HepG2 (cell line): ENCODE measurements around the gene NGEF. TPM values are rescaled to one million over a fixed set of nuclear protein-coding genes. Genes with fewer than 3 reads are reported as not detected.
A peak's percentile ranks its signal among the peaks of the same experiment; 100 is the strongest.

Source experiments
- HMGXB4 ChIP-seq, 2 experiments: sonication (generic) in 1 of 2; formaldehyde crosslinking in 1 of 2; IDR thresholded peaks; 2 replicates each; pipeline versions ENCODE4 v1.4.0 to v1.6.1; 2018 to 2020; ENCODE audit warnings: missing genetic modification reagents in 2 of 2, borderline replicate concordance in 1 of 2, low read depth in 1 of 2, mild to moderate bottlenecking in 1 of 2, missing biosample characterization in 1 of 2
- HNF4A ChIP-seq: sonication (generic); formaldehyde crosslinking; IDR thresholded peaks from 2 replicates; pipeline ENCODE4 v1.4.0; 2020; ENCODE audit warnings: missing genetic modification reagents
- ZBTB8A ChIP-seq: sonication (generic); formaldehyde crosslinking; IDR thresholded peaks from 2 replicates; pipeline ENCODE4 v1.4.0; 2020; ENCODE audit warnings: mild to moderate bottlenecking, low read depth, missing genetic modification reagents, borderline replicate concordance
- ZNF121 ChIP-seq: sonication (generic); formaldehyde crosslinking; IDR thresholded peaks from 2 replicates; pipeline ENCODE4 v1.5.0; 2020; ENCODE audit warnings: mild to moderate bottlenecking, missing genetic modification reagents
- ZNF260 ChIP-seq: sonication (generic); formaldehyde crosslinking; IDR thresholded peaks from 2 replicates; pipeline ENCODE4 v1.4.0; 2020; ENCODE audit warnings: missing genetic modification reagents, low read depth, mild to moderate bottlenecking, borderline replicate concordance
- ZNF331 ChIP-seq: sonication (generic); formaldehyde crosslinking; IDR thresholded peaks from 2 replicates; pipeline ENCODE4 v1.4.0; 2020; ENCODE audit warnings: missing genetic modification reagents
- ZNF496 ChIP-seq: sonication (generic); formaldehyde crosslinking; IDR thresholded peaks from 2 replicates; pipeline ENCODE4 v1.8.1; 2023; ENCODE audit warnings: mild to moderate bottlenecking, moderate library complexity, missing genetic modification reagents; ENCODE audit not compliant: insufficient replicate concordance
- ZNF605 ChIP-seq: sonication (generic); formaldehyde crosslinking; IDR thresholded peaks from 2 replicates; pipeline ENCODE4 v1.8.0; 2022; ENCODE audit warnings: mild to moderate bottlenecking, missing genetic modification reagents
- ZNF749 ChIP-seq: sonication (generic); formaldehyde crosslinking; IDR thresholded peaks from 2 replicates; pipeline ENCODE4 v1.8.0; 2022; ENCODE audit warnings: mild to moderate bottlenecking, missing genetic modification reagents, moderate library complexity, borderline replicate concordance
- ZNF83 ChIP-seq: sonication (generic); formaldehyde crosslinking; IDR thresholded peaks from 2 replicates; pipeline ENCODE4 v1.4.0; 2020; ENCODE audit warnings: missing genetic modification reagents, mild to moderate bottlenecking, borderline replicate concordance
- polyA plus RNA-seq, 8 experiments: library from polyadenylated mRNA; depleted of rRNA in 3 of 8; stranded (reverse) in 7 of 8; unstranded in 1 of 8; fragments of >200 nt; fragmentation: Illumina TruSeq in 4 of 8; extraction: Trizol in 4 of 8; gene quantifications; 2 replicates each; pipeline versions ENCODE4 v1.2.1 to v1.2.3, GENCODE V29; 2011 to 2016; ENCODE audit warnings: low read depth in 4 of 8, missing spikeins in 1 of 8, mixed read lengths in 1 of 8; ENCODE audit not compliant: insufficient read depth in 1 of 8
- total RNA-seq, 5 experiments: library from RNA; depleted of rRNA; stranded (reverse); fragments of >200 nt; fragmentation: Illumina TruSeq; extraction: Trizol; gene quantifications; 2 replicates each; pipeline ENCODE4 v1.2.3, GENCODE V29; 2016; ENCODE audit warnings: low read depth in 1 of 5
- TF ChIP-seq, protein P1 (sequence below): IDR thresholded peaks from 2 replicates; pipeline ENCODE4 v1.6.1; 2012; ENCODE audit warnings: inconsistent platforms
- TF ChIP-seq, protein P2 (sequence below): sonication (generic); formaldehyde crosslinking; IDR thresholded peaks from 2 replicates; pipeline ENCODE4 v1.8.1; 2023; ENCODE audit warnings: mild to moderate bottlenecking, missing genetic modification reagents
- TF ChIP-seq, protein P3 (sequence below): sonication (generic); formaldehyde crosslinking; IDR thresholded peaks from 2 replicates; pipeline ENCODE4 v1.4.0; 2020; ENCODE audit warnings: mild to moderate bottlenecking, missing genetic modification reagents
- TF ChIP-seq, protein P4 (sequence below): sonication (generic); formaldehyde crosslinking; IDR thresholded peaks from 2 replicates; pipeline ENCODE4 v1.4.0; 2020; ENCODE audit warnings: missing genetic modification reagents, mild to moderate bottlenecking, borderline replicate concordance
- TF ChIP-seq, protein P5 (sequence below): sonication (generic); formaldehyde crosslinking; IDR thresholded peaks from 2 replicates; pipeline ENCODE4 v1.8.1; 2022; ENCODE audit warnings: low read depth, mild to moderate bottlenecking, missing genetic modification reagents
- TF ChIP-seq, protein P6 (sequence below): sonication (generic); formaldehyde crosslinking; IDR thresholded peaks from 2 replicates; pipeline ENCODE4 v1.9.0; 2021; ENCODE audit warnings: missing genetic modification reagents, mild to moderate bottlenecking, borderline replicate concordance

The NGEF gene
- total and polyA plus RNA-seq, 2 of the 13 experiments (the other 11 are each of a cell fraction or from before 2014, with no cell fraction given) = 14.4 to 36.9 TPM

- TF ChIP-seq ZNF496 (no peak), ZNF260 (CRISPR knock-in tag) (no peak), ZNF83 (CRISPR knock-in tag) (peak; percentile 89; the same call in 1 of the 2 replicates), ZNF605 (CRISPR knock-in tag) (no peak), ZNF749 (0 out of 2 replicates have a peak, but pooled peaks have one; percentile 35), ZNF331 (CRISPR knock-in tag) (peak; percentile 72), HNF4A (no peak), ZBTB8A (CRISPR knock-in tag) (0 out of 2 replicates have a peak, but pooled peaks have one; percentile 6), HMGXB4 (CRISPR knock-in tag; IDR thresholded peaks at IDR 0.05; ENCODE audit: borderline replicate concordance in 1 of 2, low read depth in 1 of 2) (no peak; a peak in 1 of 4 replicates), ZNF121 (no peak)
- TF ChIP-seq, protein P1, sequence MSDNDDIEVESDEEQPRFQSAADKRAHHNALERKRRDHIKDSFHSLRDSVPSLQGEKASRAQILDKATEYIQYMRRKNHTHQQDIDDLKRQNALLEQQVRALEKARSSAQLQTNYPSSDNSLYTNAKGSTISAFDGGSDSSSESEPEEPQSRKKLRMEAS = peak; percentile 45; the same call in 1 of the 2 replicates
- TF ChIP-seq, protein P2, sequence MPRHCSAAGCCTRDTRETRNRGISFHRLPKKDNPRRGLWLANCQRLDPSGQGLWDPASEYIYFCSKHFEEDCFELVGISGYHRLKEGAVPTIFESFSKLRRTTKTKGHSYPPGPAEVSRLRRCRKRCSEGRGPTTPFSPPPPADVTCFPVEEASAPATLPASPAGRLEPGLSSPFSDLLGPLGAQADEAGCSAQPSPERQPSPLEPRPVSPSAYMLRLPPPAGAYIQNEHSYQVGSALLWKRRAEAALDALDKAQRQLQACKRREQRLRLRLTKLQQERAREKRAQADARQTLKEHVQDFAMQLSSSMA = peak; percentile 79; the same call in 1 of the 2 replicates
- TF ChIP-seq, protein P3, sequence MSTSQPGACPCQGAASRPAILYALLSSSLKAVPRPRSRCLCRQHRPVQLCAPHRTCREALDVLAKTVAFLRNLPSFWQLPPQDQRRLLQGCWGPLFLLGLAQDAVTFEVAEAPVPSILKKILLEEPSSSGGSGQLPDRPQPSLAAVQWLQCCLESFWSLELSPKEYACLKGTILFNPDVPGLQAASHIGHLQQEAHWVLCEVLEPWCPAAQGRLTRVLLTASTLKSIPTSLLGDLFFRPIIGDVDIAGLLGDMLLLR (CRISPR knock-in tag) = peak; percentile 24; the same call in 1 of the 2 replicates
- TF ChIP-seq, protein P4, sequence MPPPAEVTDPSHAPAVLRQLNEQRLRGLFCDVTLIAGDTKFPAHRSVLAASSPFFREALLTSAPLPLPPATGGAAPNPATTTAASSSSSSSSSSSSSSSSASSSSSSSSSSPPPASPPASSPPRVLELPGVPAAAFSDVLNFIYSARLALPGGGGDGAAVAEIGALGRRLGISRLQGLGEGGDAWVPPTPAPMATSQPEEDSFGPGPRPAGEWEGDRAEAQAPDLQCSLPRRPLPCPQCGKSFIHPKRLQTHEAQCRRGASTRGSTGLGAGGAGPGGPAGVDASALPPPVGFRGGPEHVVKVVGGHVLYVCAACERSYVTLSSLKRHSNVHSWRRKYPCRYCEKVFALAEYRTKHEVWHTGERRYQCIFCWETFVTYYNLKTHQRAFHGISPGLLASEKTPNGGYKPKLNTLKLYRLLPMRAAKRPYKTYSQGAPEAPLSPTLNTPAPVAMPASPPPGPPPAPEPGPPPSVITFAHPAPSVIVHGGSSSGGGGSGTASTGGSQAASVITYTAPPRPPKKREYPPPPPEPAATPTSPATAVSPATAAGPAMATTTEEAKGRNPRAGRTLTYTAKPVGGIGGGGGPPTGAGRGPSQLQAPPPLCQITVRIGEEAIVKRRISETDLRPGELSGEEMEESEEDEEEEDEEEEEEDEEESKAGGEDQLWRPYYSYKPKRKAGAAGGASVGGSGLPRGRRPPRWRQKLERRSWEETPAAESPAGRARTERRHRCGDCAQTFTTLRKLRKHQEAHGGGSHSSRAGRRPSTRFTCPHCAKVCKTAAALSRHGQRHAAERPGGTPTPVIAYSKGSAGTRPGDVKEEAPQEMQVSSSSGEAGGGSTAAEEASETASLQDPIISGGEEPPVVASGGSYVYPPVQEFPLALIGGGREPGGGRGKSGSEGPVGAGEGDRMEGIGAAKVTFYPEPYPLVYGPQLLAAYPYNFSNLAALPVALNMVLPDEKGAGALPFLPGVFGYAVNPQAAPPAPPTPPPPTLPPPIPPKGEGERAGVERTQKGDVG = peak; percentile 71; the same call in 1 of the 2 replicates
- TF ChIP-seq, protein P5, sequence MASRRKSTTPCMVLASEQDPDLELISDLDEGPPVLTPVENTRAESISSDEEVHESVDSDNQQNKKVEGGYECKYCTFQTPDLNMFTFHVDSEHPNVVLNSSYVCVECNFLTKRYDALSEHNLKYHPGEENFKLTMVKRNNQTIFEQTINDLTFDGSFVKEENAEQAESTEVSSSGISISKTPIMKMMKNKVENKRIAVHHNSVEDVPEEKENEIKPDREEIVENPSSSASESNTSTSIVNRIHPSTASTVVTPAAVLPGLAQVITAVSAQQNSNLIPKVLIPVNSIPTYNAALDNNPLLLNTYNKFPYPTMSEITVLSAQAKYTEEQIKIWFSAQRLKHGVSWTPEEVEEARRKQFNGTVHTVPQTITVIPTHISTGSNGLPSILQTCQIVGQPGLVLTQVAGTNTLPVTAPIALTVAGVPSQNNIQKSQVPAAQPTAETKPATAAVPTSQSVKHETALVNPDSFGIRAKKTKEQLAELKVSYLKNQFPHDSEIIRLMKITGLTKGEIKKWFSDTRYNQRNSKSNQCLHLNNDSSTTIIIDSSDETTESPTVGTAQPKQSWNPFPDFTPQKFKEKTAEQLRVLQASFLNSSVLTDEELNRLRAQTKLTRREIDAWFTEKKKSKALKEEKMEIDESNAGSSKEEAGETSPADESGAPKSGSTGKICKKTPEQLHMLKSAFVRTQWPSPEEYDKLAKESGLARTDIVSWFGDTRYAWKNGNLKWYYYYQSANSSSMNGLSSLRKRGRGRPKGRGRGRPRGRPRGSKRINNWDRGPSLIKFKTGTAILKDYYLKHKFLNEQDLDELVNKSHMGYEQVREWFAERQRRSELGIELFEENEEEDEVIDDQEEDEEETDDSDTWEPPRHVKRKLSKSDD (CRISPR knock-in tag) = 0 out of 2 replicates have a peak, but pooled peaks have one; percentile 56
- TF ChIP-seq, protein P6, sequence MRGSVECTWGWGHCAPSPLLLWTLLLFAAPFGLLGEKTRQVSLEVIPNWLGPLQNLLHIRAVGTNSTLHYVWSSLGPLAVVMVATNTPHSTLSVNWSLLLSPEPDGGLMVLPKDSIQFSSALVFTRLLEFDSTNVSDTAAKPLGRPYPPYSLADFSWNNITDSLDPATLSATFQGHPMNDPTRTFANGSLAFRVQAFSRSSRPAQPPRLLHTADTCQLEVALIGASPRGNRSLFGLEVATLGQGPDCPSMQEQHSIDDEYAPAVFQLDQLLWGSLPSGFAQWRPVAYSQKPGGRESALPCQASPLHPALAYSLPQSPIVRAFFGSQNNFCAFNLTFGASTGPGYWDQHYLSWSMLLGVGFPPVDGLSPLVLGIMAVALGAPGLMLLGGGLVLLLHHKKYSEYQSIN (CRISPR knock-in tag) = no peak
Measured at GRCh38 chr2:232871418-232871834, 141.6 kb downstream of the NGEF start (continued).
